Medulla oblongata (tissue), 1 donor: ENCODE data around the gene RHNO1.
"Not testable (repeated sequence)": the region's sequence is repeated elsewhere in the genome, so short reads cannot be mapped to it uniquely, and the experiment has no call there.

Experiments
- DNase-seq: peaks from one replicate; pipeline ENCODE4 v3.0.0-alpha.2; 2015; ENCODE audit errors: extremely low spot score

RHNO1 gene

DNA sequence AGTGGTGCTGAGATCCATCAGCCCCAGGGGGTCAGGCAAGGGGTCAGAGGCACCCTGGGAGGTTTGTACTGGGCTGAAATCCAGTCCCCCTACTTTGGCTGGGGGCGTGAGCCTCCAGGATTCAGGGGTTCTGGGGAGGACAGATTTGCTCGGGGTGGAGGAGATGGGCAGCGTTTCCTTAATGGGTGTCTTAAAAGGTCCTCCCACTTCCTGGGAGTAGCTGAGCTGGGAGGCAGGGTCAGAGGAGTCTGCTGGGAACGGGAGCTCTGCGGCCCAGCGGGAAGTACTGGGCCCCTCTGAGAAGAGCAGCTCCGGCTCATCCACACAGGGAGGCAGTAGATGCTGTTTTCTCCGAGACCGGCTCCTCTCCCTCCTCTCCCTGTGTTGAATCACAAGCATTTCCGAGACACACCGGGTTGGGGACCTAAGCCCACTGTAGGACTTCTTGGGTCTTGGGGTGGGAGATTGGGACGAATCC lies 18.0 kb upstream of the RHNO1 start:
- DNase-seq: no peak

DNA sequence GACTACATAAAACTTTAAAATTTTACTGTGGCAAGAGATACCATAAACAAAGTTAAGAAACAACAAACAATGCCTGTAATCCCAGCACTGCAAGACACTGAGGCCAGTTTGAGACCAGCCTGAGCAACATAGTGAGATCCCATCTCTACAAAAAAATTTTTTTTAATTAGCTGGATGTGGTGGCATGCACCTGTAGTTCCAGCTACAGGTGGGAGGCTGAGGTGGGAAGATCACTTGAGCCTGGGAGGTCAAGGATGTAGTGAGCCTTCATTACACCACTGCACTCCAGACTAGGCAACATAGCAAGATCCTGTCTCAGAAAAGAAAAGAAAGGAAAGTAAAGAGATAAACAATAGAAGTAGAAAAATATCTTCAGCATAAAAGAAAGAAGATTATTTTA lies 16.9 kb upstream of the RHNO1 start:
- DNase-seq: no peak

DNA sequence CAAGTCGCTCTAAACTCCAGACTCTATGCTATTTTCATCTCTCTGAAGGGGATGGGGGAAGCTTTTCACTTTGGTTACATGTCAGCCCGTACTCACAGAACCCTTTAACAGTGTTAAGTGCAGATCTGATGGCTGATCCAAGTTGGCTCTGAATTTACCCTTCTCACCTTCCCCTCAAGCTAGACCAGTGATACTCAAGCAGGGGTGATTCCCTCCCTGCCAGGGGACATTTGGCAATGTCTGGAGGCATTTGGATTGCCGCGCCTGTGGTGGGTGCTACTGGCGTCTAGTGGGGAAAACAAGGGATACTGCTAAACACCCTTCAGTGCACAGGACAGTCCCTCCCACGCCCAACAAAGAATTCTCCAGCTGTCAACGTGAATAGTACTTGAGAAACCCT lies 14.1 kb upstream of the RHNO1 start:
- DNase-seq: no peak

DNA sequence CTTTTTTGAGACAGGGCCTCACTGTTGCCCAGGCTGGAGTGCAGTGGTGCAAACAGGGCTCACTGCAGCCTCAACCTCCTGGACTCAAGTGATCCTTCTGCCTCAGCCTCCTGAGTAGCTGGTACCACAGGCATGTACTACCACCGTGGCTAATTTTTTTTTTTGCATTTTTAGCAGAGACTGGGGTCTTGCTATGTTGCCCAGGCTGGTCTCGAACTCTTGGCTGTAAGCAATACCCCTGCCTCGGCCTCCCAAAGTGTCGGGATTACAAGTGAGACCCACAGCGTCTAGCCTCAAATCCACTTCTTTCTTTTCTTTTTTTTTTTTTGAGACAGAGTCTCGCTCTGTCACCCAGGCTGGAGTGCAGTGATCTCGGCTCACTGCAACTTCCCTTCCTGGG lies 13.6 kb upstream of the RHNO1 start:
- DNase-seq: not testable (repeated sequence)

DNA sequence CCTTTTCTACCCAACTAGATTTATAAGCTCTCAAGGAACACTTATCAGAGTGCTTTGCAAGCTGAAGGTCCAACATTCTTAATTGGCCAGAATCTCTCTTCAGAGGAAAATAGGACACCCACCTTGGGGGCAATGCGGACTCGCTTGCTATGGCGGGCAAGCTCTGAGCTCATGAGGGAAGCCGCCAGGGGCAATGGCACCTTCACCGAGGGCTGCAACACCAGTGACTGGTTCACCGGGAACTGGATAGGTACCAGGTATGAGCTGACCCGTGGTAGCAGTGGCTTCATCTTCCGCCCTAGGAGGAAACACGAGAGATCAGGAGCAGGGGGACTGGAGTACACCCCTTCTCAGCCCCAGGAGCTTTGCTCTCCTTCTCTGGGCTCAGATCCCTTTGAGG lies 12.8 kb upstream of the RHNO1 start:
- DNase-seq: no peak

DNA sequence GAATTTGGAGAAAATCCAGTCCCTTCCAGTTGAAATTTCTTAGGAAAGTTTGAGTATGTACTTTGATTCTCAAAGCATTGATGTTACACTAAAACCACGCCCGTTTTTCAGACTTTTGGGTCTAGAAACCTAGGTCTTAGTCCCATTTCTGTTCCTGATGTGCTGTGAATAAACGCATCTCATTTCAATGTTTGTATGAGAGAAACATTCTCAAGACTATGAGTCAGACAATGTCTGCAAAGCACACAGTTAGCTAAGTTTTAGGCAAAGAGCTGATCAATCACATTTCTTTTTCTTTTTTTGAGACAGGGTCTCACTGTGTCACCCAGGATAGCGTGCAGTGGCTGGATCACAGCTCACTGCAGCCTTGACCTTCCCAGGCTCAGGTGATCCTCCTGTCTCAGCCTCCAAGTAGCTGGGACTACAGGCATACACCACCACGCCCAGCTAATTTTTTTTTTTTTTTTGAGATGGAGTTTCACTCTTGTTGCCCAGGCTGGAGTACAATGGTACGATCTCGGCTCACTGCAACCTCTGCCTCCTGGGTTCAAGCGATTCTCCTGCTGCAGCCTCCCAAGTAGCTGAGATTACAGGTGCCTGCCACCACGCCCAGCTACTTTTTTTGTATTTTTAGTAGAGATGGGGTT lies 7.9 kb upstream of the RHNO1 start:
- DNase-seq: not testable (repeated sequence)

DNA sequence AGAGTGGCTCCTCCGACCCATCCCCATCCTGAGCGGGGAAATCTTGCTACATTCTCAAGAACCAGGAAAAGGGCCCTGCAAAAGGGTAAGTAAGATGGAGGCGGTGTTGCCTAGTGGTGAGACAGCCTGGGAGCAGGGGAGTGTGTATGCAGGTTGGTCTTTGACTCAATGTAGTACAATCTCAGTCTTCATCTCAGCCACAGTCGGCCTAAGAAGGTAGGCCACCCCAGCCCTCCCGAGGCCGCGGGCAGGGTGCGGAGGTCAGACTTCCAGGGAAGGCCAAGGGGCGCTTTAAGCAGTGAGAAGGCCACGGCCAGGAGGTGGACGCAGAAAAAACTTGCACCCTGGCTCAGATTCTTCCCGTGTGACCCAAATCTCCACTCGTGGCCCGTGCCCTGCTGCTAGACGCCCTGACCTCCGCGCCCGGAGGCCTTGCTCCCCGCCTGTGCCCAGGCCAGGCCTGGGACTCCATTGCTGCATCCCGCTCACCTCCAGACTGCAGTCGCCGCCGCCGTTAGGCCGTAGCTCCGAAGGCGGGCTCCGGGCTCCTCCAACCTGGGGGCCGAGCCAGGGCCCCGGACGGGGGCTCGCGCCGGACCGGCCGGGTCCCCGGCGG lies 484 bp upstream of the RHNO1 start:
- no peak for DNase-seq

DNA sequence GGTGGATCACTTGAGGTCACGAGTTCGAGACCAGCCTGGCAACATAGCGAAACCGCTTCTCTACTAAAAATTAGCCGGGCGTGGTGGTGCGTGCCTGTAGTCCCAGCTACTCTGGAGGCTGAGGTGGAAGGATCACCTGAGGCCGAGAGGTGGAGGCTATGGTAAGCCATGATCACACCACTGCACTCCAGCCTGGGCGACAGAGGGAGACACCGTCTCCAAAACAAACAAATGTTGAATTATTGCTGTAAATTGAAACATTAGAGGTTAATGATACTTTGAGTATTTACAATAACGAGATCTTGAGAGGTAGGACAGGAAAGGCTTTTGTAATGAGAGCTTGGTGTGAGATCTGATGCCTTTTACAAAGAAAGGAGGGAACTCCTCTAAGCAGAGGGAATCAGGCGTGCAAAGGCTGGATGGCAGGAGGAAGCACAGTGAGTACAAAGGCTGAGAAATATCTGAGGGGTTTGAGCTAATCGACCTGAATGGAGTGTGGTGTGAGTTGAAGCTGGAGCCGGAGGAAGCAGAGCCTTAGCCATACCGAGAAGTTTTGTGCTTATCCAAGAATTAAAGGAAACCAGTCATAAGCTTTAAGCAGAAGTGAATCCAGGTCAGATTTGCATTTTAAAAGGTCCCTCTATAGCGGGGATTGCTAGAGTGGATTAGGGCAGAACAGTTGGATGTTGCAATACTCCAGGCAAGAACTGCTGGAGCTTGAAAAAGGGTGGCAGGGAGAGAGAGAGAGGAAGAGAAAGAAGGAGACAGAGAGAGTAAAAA lies 1.1 kb downstream of the RHNO1 start:
- DNase-seq: peak; percentile 60

DNA sequence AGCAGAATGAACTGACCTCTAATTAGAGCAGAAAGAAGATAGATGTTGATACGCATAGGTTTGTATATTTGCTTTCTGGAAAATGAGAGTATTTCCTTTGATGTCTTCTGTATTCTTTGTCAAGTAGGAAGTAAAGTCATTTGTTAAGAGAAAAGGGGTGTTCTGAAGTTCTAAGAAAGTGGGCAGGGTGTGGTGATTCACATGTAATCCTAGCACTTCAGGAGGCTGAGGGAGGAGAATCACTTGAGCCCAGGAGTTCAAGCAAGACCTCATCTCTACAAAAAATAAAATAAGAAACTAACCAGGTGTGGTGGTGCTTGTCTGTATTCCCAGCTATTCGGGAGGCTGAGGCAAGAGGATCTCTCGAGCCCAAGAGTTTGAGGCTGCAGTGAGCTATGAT lies 2.8 kb downstream of the RHNO1 start:
- DNase-seq: no peak

DNA sequence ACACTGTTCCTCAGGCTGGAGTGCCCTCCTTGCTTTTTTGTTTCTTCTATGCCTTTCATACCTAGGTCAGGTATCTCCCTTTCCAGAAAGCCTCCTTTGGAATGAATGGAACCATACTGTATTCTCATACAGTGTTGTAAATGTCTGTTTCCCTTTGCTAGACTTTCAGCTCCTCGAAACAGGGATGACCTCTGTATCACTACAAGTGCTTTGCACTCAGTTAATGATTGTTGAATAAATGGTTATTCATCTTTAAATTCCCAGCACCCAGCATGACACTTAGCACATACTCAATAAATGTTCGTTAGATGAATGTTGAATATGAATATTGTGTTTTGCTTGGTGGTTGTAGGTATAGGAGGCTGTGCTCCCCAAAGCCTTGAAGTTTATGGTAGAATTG lies 7.8 kb downstream of the RHNO1 start:
- no peak for DNase-seq

DNA sequence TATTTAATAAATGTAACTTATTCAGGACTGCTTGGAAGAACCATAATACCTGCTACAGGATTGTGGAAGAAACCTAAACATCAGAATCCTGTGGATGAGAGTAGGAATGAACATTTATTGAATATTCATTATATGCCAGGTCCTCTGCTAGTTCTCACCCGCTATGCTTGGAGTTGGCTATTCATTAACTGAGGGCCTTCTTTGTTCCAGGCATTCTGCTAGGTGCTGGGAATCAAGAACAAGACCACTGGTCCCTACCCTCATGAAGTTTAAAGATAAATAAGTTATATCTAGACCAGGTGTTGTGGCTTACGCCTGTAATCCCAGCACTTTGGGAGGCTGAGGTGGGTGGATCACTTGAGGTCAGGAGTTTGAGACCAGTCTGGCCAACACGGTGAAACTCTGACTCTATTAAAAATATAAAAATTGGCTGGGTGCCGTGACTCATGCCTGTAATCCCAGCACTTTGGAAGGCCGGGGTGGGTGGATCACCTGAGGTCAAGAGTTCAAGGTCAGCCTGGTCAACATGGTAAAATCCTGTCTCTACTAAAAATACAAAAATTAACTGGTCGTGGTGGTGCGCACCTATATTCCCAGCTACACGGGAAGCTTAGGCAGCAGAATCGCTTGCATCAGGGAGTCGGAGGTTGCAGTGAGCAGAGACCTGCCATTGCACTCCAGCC lies 9.9 kb downstream of the RHNO1 start:
- no peak for DNase-seq

DNA sequence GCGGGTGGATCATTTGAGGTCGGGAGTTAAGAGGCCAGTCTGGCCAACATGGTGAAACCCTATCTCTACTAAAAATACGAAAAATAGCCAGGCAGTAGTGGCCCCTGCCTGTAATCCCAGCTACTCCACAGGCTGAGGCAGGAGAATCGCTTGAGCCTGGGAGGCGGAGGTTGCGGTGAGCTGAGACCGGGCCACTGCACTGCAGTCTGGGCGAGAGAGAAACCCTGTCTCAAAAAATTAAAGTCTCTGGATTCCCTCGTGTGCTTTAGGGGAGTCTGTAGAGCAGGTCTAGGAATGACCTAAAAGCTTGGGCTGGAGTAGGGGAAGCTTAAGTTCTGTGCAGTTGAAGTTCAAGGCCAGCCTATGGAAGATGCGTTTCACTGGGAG lies 13.0 kb downstream of the RHNO1 start:
- no peak for DNase-seq

DNA sequence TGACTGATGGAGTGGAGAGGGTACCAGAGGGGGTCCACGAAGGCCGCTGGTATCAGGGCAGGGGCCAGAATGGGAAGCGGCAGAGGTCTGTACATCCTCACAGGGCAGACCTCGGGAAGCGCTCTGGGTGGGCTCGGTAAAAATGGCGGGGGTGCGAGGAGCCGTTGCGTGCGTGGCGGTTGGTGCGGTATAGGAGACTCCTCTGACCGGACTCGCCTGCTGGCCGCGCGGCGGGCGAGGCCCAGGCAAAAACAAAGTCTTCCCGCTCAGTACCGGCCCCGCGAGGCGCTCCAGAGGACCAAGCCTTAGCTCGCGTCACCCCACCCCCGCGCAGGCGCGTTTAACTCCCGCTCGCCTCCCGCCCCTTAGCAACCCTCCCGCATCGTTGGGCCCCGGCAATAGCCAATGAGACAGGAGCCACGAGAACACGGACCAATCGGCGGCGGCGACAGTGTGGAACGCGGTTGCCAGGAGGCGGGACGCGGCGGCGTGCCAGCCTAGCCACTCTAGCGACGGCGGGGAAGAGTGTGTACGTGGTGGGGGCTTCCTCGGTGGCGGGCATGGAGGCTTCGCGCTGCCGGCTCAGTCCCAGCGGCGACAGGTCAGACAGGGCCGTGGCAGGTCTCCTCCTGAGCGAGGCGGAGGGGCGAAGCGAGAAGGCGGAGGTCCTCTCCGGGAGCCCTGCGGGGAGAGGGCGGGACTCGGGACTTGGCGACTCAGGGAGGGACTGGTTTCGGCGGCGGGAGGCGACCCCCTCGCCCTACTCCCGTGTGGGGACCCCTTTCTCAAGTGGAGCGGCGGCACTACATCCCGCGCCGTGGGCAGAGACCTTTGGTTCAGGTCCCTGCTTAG lies 13.6 kb downstream of the RHNO1 start, which contains the start of gene TULP3:
TSS of gene TULP3 (plus strand) at position 504 of the 852 bp plus-strand sequence. CDS start at position 561, 57 bp downstream.
- DNase-seq: peak; percentile 99

DNA sequence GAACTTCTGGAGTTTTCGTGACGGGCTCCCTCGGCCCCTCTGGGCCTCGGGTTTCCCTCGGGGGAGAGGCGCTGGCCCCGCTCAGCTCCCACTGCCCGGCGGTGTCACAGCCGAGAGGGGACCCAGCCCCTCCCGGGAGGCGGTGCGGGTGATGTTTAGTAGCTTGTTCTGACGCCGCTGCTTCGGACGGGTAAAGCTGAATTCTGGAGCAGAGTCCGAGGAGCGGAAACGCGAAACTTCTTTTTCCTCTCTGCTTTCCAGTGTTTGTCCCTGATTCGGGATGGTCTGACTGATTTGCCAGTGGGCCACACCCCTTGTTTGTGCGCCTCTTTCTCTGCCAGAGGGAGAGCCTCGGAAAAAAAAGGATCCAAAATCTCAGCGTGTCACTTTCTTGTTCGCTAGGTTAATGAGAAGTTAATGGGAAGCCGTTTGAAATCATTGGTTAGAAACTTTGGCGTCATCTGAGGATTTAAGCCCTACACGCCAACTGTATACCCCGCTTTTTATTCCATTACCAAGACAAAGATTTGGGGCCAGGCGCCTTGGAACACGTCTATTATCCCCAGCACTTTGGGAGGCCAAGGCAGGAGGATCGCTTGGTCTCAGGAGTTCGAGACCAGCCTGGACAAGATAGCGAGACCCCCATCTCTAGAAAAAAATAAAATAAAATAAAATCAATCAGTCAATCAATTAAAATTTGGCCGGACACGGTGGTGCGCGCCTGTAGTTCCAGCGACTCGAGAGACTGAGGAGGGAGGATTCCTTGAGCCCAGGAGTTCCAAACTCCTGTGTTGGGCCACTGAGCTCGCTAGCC lies 14.4 kb downstream of the RHNO1 start:
- peak; percentile 55 for DNase-seq

DNA sequence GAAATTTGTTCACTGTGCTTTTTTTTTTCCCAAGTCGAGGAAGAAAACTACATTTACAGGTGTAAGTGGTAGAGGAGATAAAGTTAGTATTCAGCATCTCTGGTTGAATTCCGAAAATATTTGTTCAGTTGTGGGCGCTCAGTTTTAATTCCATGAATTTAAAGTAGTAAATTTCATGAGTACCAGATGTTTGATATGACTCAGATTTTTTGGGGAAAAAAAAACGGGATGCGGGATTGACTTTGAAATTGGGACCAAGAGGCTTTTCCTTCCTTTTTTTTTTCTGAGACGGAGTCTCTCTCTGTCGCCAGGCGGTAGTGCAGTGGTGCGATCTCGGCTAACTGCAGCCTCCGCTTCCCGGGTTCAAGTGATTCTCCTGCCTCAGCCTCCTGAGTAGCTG lies 15.2 kb downstream of the RHNO1 start:
- DNase-seq: no peak

DNA sequence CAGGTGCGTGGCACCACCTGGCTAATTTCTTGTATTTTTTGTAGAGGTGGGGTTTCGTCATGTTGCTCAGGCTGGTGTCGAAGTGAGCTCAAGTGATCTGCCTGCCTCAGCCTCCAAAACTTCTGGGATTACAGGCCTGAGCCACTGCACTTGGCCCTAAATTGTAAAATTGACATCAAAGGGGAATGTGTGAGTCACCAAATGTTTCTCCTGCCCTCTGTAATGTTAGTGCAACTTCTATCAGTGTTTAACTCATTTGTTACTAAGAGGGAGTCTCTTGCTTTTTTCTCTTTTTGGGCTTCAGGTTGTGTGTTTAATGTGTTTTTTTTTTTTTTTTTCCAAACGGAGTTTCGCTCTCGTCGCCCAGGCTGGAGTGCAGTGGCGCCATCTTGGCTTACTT lies 16.0 kb downstream of the RHNO1 start:
- no peak for DNase-seq

DNA sequence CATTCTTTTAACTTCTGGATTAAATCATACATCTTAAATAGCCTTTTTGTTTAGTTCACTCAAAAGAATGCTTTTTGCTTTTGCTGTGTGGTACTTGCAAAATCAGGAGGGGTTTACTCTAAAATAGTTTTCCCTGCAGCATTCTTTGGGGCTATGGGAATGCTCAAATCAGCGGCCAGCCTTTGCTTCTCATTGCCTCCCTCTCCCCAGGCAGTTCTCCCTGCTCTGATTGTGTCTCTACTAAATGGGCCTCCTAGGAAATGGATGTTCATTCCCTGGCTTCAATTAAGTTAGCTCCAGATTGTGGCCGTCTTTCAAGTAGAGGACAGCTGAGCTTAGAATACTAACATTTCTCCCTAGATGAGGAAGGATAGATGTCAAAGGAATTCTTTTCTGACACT lies 18.0 kb downstream of the RHNO1 start:
- DNase-seq: no peak

DNA sequence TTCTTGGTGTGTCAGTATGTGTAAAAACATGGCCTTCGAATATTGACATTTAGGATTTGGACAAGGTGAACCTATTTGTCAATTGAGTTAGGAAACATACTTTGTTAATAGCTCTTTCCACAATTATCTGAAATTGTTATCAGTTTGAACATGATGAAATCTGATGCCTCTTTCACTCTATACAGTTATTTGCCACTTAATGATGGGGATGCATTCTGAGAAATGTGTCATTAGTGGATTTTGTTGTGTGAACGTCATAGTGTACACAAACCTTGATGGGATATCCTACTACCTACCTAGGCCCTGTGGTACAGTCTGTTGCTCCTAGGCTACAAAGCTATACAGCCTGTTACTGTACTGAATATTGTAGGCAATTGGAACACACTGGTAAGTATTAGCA lies 18.5 kb downstream of the RHNO1 start:
- DNase-seq: no peak

DNA sequence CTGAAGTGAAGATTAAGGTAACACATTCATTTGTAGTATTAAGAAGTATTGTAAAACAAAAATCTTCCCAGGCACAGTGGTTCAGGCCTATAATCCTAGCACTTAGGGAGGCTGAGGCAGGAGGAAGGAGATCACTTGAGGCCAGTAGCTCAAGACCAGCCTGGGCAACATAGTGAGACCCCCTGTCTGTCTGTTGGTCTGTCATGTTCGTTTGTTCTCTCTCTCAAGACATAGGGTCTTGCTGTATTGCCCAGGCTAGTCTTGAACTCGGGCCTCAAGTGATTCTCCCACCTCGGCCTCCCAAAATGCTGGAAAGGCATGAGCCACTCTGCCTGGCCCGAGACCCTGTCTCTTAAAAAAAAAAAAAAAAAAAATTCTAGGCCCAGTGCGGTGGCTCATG lies 20.4 kb downstream of the RHNO1 start:
- no peak for DNase-seq

DNA sequence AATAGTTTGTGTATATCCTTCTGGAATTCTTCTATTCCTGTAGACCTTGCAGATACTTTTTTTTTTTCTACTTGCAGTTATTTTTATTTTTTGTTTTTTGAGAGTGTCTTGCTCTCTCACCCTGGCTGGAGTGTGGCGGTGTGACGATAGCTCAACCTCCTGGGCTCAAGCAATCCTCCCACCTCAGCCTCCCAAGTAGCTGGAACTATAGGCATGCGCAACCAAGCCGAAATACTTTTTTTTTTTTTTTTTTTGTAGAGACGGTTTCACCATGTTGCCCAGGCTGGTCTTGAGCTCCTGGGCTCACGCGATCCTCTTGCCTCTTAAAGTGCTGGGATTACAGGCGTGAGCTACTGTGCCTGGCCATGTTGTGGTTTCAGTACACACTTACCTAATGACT lies 23.6 kb downstream of the RHNO1 start:
- DNase-seq: no peak
